Hepatocyte (in vitro differentiated cells): ENCODE data around the gene IL4I1. TPM values are rescaled to one million over a fixed set of nuclear protein-coding genes. Genes with fewer than 3 reads are reported as not detected.

ENCODE experiments used
- DNase-seq: peaks from one replicate; pipeline ENCODE4 v3.0.0-alpha.2; 2016; ENCODE audit warnings: low spot score
- H2AFZ ChIP-seq: fragments of 200-600 bp; sonication (generic); 2 replicates; pipeline ENCODE4 v1.6.0; 2016; ENCODE audit warnings: antibody characterized with exemption, mild to moderate bottlenecking
- H3K27ac ChIP-seq: fragments of 200-600 bp; sonication (generic); 2 replicates; pipeline ENCODE4 v1.5.1; 2016; ENCODE audit warnings: mild to moderate bottlenecking
- H3K27me3 ChIP-seq: fragments of 200-600 bp; sonication (generic); 2 replicates; pipeline ENCODE4 v1.6.1; 2016
- H3K36me3 ChIP-seq: fragments of 200-600 bp; sonication (generic); replicated peaks from 2 replicates; pipeline ENCODE4 v1.5.1; 2016; ENCODE audit warnings: low read depth; ENCODE audit not compliant: insufficient read depth
- H3K4me1 ChIP-seq: fragments of 200-600 bp; sonication (generic); 2 replicates; pipeline ENCODE4 v1.5.1; 2016; ENCODE audit warnings: mild to moderate bottlenecking, moderate library complexity; ENCODE audit not compliant: insufficient read depth
- H3K4me2 ChIP-seq: fragments of 200-600 bp; sonication (generic); 2 replicates; pipeline ENCODE4 v1.6.0; 2016
- H3K4me3 ChIP-seq: fragments of 200-600 bp; sonication (generic); 2 replicates; pipeline ENCODE4 v1.5.1; 2016; ENCODE audit warnings: mild to moderate bottlenecking
- H3K79me2 ChIP-seq: fragments of 200-600 bp; sonication (generic); 2 replicates; pipeline ENCODE4 v1.6.0; 2017; ENCODE audit warnings: mild to moderate bottlenecking
- H3K9me2 ChIP-seq: fragments of 200-600 bp; sonication (generic); replicated peaks from 2 replicates; pipeline ENCODE4 v1.6.0; 2017; ENCODE audit warnings: mild to moderate bottlenecking; ENCODE audit not compliant: insufficient read depth
- H3K9me3 ChIP-seq: fragments of 200-600 bp; sonication (generic); 2 replicates; pipeline ENCODE4 v1.5.1; 2016; ENCODE audit warnings: low read depth, mild to moderate bottlenecking
- H4K20me1 ChIP-seq: fragments of 200-600 bp; sonication (generic); 2 replicates; pipeline ENCODE4 v1.6.0; 2016; ENCODE audit warnings: mild to moderate bottlenecking; ENCODE audit not compliant: insufficient read depth, poor library complexity, severe bottlenecking
- CTCF ChIP-seq: fragments of 200-600 bp; sonication (generic); IDR thresholded peaks from 2 replicates; pipeline ENCODE4 v1.5.1; 2016; ENCODE audit warnings: antibody characterized with exemption, mild to moderate bottlenecking; ENCODE audit not compliant: poor library complexity
- EZH2 ChIP-seq: fragments of 200-600 bp; sonication (generic); IDR thresholded peaks from 2 replicates; pipeline ENCODE4 v1.6.1; 2016; ENCODE audit warnings: antibody characterized with exemption, mild to moderate bottlenecking, borderline replicate concordance
- EZH2phosphoT487 ChIP-seq: fragments of 200-600 bp; sonication (generic); IDR thresholded peaks from one replicate; pipeline ENCODE4 v1.6.1; 2018; ENCODE audit warnings: antibody characterized with exemption, mild to moderate bottlenecking, low read depth, moderate library complexity; ENCODE audit not compliant: unreplicated experiment, severe bottlenecking
- WGBS: methylation state at CpG from one replicate; pipeline ENCODE4 v1.1.6; 2016; ENCODE audit warnings: low lambda C conversion rate; ENCODE audit errors: missing lambda C conversion rate; 5-methylcytosine and 5-hydroxymethylcytosine counted together
- polyA plus RNA-seq: library from polyadenylated mRNA; unstranded; fragments of >200 nt; fragmentation: Nextera tagmentation; extraction: Ambion mirVana; gene quantifications from 2 replicates; pipeline ENCODE4 v1.2.1, GENCODE V29; 2016
- total RNA-seq: library from RNA; depleted of rRNA; stranded (reverse); fragments of >200 nt; gene quantifications from 2 replicates; pipeline ENCODE4 v1.2.3, GENCODE V29; 2014

IL4I1 gene
- total and polyA plus RNA-seq, 2 experiments from 2014 or later, result 0.33 to 0.60 TPM

DNA sequence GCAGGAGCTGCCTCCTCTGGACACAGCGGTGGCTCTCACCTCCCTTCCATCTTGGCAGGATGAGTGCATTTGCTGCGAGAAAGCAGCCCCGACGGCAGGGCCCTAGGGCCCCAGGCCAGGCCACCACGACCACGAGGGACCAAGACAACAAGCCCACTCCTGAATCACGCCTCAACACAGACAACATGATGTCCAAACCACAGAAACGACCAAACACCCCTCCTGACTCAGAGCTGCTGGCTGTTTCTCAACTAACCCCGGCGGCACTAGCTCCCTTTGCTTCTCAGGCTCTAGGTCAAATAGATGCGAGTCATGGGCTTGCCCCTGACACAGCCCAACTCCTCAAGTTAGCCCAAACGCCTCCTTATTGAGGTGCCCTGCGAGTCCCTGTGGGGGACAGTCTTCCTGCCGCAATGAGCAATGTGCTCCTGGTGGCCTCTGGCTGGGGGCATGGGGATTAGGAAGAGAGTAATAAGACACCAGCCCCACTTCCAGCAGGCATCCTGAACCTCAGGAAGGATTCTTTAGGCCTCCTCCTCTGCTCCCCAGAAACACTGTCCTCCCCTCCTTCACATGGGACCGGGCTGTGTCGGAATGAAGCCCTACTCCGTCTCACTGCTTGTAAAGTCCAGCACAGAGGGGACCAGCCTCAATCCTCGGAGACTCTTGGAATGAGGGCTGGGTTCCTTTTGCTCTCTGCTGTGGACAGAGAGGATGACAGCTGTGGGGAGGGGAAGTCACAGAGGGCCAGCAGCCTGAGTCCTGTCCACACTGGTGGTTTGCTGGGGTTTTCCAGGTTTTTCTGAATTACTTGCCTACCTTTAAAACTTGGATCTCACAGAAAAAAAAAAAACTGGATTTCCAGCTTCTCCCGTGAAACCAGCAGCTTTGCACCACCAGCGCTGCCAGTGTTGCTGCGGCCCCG, 25.4 kb upstream of the IL4I1 start:
- H3K9me2 ChIP-seq, result no peaks in the 10 kb centered on the region
- H3K9me3 ChIP-seq, result no peaks in the 10 kb centered on the region
- H4K20me1 ChIP-seq, result peaks cover 5% of the 10 kb centered on the region
- no peaks in the 10 kb centered on the region for H3K27me3 ChIP-seq
- H3K27ac ChIP-seq, result no peak overlapping the region
- H3K79me2 ChIP-seq, result peaks cover 92% of the 10 kb centered on the region
- 92% methylated on average over 22 of the region's 22 CpGs for WGBS
- DNase-seq, result no peak
- H3K4me2 ChIP-seq, result no peak overlapping the region
- H3K4me3 ChIP-seq, result no peak overlapping the region
- no peak overlapping the region for H2AFZ ChIP-seq
- no peaks in the 10 kb centered on the region for H3K4me1 ChIP-seq
- TF ChIP-seq EZH2phosphoT487 (no peak), CTCF (no peak), EZH2 (no peak)
- no peaks in the 10 kb centered on the region for H3K36me3 ChIP-seq

- no peak for TF ChIP-seq EZH2phosphoT487
- no peak for TF ChIP-seq CTCF
- no peak for TF ChIP-seq EZH2
- H3K27me3 ChIP-seq, result no peaks in the 10 kb centered on the region
- H3K4me1 ChIP-seq, result no peaks in the 10 kb centered on the region
- H3K4me2 ChIP-seq, result no peak overlapping the region
- H2AFZ ChIP-seq, result no peak overlapping the region
- no peak overlapping the region for H3K4me3 ChIP-seq
- peaks cover 88% of the 10 kb centered on the region for H3K79me2 ChIP-seq
- H3K27ac ChIP-seq, result no peak overlapping the region
- no peaks in the 10 kb centered on the region for H3K9me2 ChIP-seq
- peaks cover 5% of the 10 kb centered on the region for H4K20me1 ChIP-seq
- H3K9me3 ChIP-seq, result no peaks in the 10 kb centered on the region
- no peaks in the 10 kb centered on the region for H3K36me3 ChIP-seq
- 94% methylated on average over 16 of the region's 24 CpGs for WGBS
- DNase-seq, result no peak
These were observed 24.1 kb upstream of the IL4I1 start for GRCh38 chr19:49920624-49921363.

- DNase-seq, result no peak
- no peaks in the 10 kb centered on the region for H3K9me2 ChIP-seq
- H4K20me1 ChIP-seq, result peaks cover 5% of the 10 kb centered on the region
- H3K27ac ChIP-seq, result no peak overlapping the region
- no peaks in the 10 kb centered on the region for H3K9me3 ChIP-seq
- peaks cover 66% of the 10 kb centered on the region for H3K79me2 ChIP-seq
- no peaks in the 10 kb centered on the region for H3K27me3 ChIP-seq
- TF ChIP-seq EZH2phosphoT487 (no peak), EZH2 (no peak), CTCF (no peak)
- no peak overlapping the region for H3K4me2 ChIP-seq
- no peaks in the 10 kb centered on the region for H3K36me3 ChIP-seq
- H3K4me3 ChIP-seq, result no peak overlapping the region
- 93% methylated on average over 8 of the region's 8 CpGs for WGBS
- H2AFZ ChIP-seq, result no peak overlapping the region
- peaks cover 5% of the 10 kb centered on the region for H3K4me1 ChIP-seq
These were observed 21.4 kb upstream of the IL4I1 start for GRCh38 chr19:49918089-49918488.
